COLO829 (cell line): ENCODE measurements around the gene GJC1.

ENCODE experiments used
- DNase-seq: peaks from one replicate; pipeline ENCODE4 v3.0.0; 2012; ENCODE audit warnings: low spot score

The GJC1 gene

GRCh38 chr17:44776628-44777393, 53.3 kb downstream of the GJC1 start:
- DNase-seq = no peak

GRCh38 chr17:44775838-44776621, 54.1 kb downstream of the GJC1 start:
- no peak for DNase-seq

DNA sequence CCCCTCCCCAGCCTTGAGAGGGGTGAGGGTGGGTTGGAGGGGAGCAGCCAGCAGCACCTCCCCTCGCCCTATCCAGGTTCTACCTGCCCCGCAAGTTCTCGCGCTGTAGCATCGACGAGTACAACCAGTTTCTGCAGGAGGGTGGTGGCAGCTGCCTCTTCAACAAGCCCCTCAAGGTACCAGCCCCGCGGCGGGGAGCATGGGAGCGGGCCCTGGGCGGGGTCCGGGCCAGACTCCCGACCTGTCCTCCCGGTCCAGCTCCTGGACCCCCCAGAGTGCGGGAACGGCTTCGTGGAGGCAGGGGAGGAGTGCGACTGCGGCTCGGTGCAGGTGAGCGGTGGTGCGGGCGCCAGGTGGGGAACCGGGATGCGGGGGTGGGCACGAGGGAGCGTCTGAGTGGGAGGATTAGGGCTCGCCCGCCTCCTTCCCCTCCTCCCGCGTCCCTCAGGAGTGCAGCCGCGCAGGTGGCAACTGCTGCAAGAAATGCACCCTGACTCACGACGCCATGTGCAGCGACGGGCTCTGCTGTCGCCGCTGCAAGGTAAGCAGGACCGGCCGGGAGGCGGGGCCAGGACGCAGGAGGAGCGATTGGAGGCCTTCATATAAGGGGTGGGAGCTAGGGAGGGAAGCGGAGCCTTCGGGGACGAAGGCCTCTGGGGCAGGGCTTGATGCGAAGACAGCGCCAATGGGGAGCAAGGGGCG, 54.8 kb downstream of the GJC1 start:
- peak; percentile 100 for DNase-seq

- peak; percentile 92 for DNase-seq
Measured at GRCh38 chr17:44774271-44775135, 55.6 kb downstream of the GJC1 start.

GRCh38 chr17:44773140-44773539, 56.9 kb downstream of the GJC1 start:
- DNase-seq = no peak

- no peak for DNase-seq
Measured at GRCh38 chr17:44772308-44773045, 57.6 kb downstream of the GJC1 start.

GRCh38 chr17:44770166-44770925, 59.7 kb downstream of the GJC1 start:
- DNase-seq = no peak

DNA sequence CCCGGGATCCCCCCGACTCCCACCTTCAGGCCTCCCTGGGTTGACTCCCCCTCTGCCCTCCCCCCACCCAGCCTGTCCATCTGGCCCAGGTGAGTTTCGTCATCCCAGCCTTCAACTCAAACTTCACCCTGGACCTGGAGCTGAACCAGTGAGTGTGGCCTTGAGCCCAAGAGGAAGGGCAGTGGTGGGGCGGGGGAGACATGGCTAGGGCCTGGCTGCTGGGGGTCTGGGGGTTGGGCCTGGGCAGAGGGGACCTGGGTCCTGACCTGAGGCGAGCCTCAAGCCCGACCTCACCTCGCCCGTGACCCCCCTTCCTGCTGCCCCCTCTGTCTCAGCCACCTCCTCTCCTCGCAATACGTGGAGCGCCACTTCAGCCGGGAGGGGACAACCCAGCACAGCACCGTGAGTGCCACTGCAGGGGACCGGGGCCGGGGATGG, 60.4 kb downstream of the GJC1 start:
- no peak for DNase-seq

- DNase-seq = no peak
Measured at GRCh38 chr17:44769230-44769629, 60.9 kb downstream of the GJC1 start.

GRCh38 chr17:44768505-44769142, 61.5 kb downstream of the GJC1 start:
- DNase-seq = no peak

DNA sequence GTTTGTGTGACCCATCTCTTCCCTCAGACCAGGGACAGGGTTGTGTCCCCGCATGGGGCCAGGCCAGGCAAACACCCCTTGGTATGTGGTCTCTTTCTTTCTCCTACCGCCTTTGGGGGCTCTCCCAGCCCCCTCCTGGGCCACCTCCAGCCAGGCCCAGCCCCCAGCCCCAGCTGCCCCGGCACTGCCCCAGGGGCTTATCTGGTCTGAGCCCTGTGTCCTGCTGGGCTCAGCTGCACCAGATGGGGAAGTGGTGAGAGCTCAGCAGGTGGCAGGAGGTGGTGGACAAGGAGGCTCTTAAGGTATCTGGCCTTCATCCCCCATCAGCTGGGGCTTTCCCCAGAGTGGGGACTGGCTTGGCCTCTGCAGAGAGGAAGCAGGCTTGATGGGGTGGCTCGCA, 62.6 kb downstream of the GJC1 start:
- no peak for DNase-seq

DNA sequence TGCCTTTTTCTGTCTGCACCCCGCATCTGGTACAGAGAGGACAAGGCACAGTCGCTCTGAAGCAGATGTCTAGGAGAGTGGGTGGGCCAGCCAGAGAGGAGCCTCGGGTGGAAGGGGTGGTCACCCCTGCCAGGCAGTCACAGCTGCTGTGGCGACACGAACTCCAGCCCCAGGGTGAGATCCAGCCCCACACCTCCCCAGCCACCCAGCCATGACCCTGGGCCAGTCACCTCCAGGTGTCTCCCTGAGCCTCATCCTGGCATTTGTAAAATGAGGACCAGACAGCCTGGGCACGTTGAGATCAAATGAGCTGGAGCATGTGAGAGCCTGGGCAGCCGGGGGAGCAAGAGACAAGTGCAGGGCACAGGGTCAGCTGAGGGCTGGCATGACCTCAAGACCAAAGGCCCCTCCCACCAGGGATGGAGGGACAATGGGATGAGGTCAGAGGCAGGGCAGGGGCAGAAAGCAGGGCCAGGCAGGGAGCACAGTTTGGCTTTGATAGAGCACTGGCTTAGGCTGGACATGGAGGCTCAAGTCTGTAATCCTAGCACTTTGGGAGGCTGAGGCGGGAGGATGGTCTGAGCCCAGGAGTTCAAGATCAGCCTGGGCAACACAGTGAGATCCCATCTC, 63.6 kb downstream of the GJC1 start:
- DNase-seq = no peak

GRCh38 chr17:44765965-44766364, 64.1 kb downstream of the GJC1 start:
- no peak for DNase-seq

- DNase-seq = no peak
Measured at GRCh38 chr17:44763170-44763569, 66.9 kb downstream of the GJC1 start.

- DNase-seq = no peak
Measured at GRCh38 chr17:44761932-44762810, 67.9 kb downstream of the GJC1 start.

DNA sequence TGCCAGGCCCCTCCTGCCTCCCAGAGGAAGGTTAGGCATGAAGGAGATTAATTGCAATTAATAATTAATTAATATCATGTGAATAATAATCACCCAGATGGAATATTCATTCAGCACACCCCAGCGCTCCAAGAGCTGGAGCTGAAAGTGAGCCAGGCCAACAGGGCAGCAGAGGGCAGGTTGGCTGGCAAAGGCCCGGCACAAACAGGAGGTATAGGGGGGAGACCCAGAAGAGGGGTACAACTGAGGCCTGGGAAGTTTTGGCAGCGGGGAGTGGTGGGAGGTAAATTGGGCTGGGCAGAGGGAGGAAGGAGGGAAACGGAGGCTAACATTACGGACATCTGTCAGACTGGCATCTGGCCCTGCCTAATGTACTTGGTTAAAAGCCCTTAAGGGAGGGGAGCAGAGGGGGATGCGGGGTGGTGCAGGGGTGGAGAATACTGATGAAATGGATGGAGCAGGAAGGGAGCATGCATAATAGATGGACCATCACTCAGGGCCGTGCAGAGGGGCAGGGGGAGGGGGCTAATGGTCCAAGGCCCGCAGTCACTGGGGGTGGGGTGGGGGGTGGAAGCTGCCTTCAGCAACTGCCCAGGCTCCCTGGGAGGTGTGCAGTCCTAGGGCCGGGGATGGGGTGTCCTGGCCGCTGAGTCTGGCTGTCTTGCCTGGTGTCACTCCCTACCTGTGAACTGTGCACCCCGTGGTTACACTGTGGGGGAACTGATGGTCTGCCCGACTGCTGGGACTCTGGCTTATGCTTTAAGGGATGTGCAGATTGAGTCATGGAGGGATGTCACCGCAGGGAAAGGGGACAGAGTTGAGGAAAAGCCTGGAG, 69.4 kb downstream of the GJC1 start:
- no peak for DNase-seq

- DNase-seq = no peak
Measured at GRCh38 chr17:44759916-44760243, 70.2 kb downstream of the GJC1 start.
